ENCODE measurements around the gene AUTS2. TPM values are rescaled to one million over a fixed set of nuclear protein-coding genes. Genes with fewer than 3 reads are reported as not detected.
A peak's percentile ranks its signal among the peaks of the same experiment; 100 is the strongest.

AUTS2 gene
- total and polyA plus RNA-seq, 10 of the 15 experiments (the other 5 are each of a cell fraction or from before 2014, with no cell fraction given): 6.4 to 55.6 (median 21.6) TPM

- TF ChIP-seq HDAC6 (IDR thresholded peaks at IDR 0.05; ENCODE audit: unreplicated experiment): no peak
- TF ChIP-seq SIN3A (IDR thresholded peaks at IDR 0.05; ENCODE audit: low read depth, low read length): no peak
- TF ChIP-seq SMAD5 (IDR thresholded peaks at IDR 0.05; ENCODE audit: low read depth): no peak
- TF ChIP-seq TAF1 (IDR thresholded peaks at IDR 0.05; ENCODE audit: borderline replicate concordance, low read depth, low read length): no peak
- 0 out of 2 replicates have a peak, but pooled peaks have one; percentile 56 for TF ChIP-seq LARP7 (IDR thresholded peaks at IDR 0.05)
Measured at GRCh38 chr7:70694971-70695794, 1096.9 kb downstream of the AUTS2 start (continued).

- H3K27ac ChIP-seq (ENCODE audit: control insufficient read depth, insufficient read depth): peak overlapping the region; percentile 86
- H3K36me3 ChIP-seq (ENCODE audit: control insufficient read depth in 2 of 2, insufficient read depth in 2 of 2, low read length in 1 of 2): peaks cover 0 to 3% of the 10 kb centered on the region in 2 experiments; a peak in 1 of 4 replicates
- H3K4me1 ChIP-seq (ENCODE audit: control insufficient read depth, insufficient read depth, low read length): no peaks in the 10 kb centered on the region; the same call in 1 of the 2 replicates
- H3K79me2 ChIP-seq (ENCODE audit: control insufficient read depth, insufficient read depth, low read length): peaks cover 65% of the 10 kb centered on the region
- H2AFZ ChIP-seq (ENCODE audit: control insufficient read depth, low read depth, low read length): peak overlapping the region; percentile 67
- TF ChIP-seq CBX5 (IDR thresholded peaks at IDR 0.05; ENCODE audit: low read depth) (no peak), SPI1 (IDR thresholded peaks at IDR 0.05; ENCODE audit: borderline replicate concordance, insufficient read depth, low read depth, low read length) (peak; percentile 61; the same call in 1 of the 2 replicates), CUX1 (IDR thresholded peaks at IDR 0.05; ENCODE audit: insufficient replicate concordance, low read depth, low read length) (no peak)
- CTCF ChIA-PET: interaction anchor here (0.7 to 7.9 kb wide), 7 partner anchors 12 to 918 kb away, joined by 3 to 54 read pairs (median 6); no protein-coding TSS in a partner anchor
- SMC1A ChIA-PET (ENCODE audit: uncharacterized antibody, unreplicated experiment): interaction anchor here (0.6 to 12.6 kb wide), 18 partner anchors 10 to 1900 kb away, joined by 3 to 177 read pairs (median 4); no protein-coding TSS in a partner anchor
- no peaks in the 10 kb centered on the region for H3K9me3 ChIP-seq (replicated peaks; ENCODE audit: control insufficient read depth, insufficient read depth, low read length)
- no peaks in the 10 kb centered on the region for H3K27me3 ChIP-seq (replicated peaks in 1 of 2; ENCODE audit: control insufficient read depth in 2 of 2, insufficient read depth in 2 of 2, low read length in 1 of 2)
- DNase-seq (ENCODE audit: low read depth, low spot score) (no peak), ATAC-seq (peak; percentile 57), FAIRE-seq (no peak)
- no TSS peak for BruUV-seq (replicated peaks)
- 1% methylated on average over 9 of the region's 9 CpGs for WGBS (ENCODE audit: insufficient coverage, insufficient replicate concordance, low lambda C conversion rate, missing lambda C conversion rate)
- in situ Hi-C loops (cut with MboI) (no loop called here), intact Hi-C loops (cut with micrococcal nuclease; ENCODE audit: unreplicated experiment) (loop anchor here (2.0 to 10.0 kb wide), 8 partner anchors 82 to 1021 kb away; no protein-coding TSS in a partner anchor)
- H3K9ac ChIP-seq (ENCODE audit: control insufficient read depth, insufficient read depth, low read length): peak overlapping the region; percentile 96
- H3K4me2 ChIP-seq (ENCODE audit: control insufficient read depth, insufficient read depth): peak overlapping the region; percentile 93; the same call in 1 of the 2 replicates
- RAD21 ChIA-PET (ENCODE audit: unreplicated experiment): interaction anchor here (0.7 to 9.1 kb wide), 14 partner anchors 9 to 1031 kb away, joined by 3 to 108 read pairs (median 4); no protein-coding TSS in a partner anchor
- H3K4me3 ChIP-seq: peak overlapping the region; percentile 90
- no peaks in the 10 kb centered on the region for H4K20me1 ChIP-seq (ENCODE audit: control insufficient read depth, insufficient read depth)
- POLR2A ChIA-PET: interaction anchor here (1.0 to 1.2 kb wide), 2 partner anchors 26 to 643 kb away, joined by 3 read pairs; no protein-coding TSS in a partner anchor
Measured at GRCh38 chr7:70695795-70696083, 1097.5 kb downstream of the AUTS2 start.

All from GM12878 (cell line).